ENCODE data around the gene TGFA. TPM values are rescaled to one million over a fixed set of nuclear protein-coding genes. Genes with fewer than 3 reads are reported as not detected.

Gene TGFA
- polyA plus RNA-seq, 4 donors, result 0.55 to 19.4 (median 17.7) TPM

- DNase-seq (ENCODE audit: low read depth in 4 of 4, low spot score in 3 of 4), result no peak
Observed at GRCh38 chr2:70433315-70433714, 120.3 kb downstream of the TGFA start.

DNA sequence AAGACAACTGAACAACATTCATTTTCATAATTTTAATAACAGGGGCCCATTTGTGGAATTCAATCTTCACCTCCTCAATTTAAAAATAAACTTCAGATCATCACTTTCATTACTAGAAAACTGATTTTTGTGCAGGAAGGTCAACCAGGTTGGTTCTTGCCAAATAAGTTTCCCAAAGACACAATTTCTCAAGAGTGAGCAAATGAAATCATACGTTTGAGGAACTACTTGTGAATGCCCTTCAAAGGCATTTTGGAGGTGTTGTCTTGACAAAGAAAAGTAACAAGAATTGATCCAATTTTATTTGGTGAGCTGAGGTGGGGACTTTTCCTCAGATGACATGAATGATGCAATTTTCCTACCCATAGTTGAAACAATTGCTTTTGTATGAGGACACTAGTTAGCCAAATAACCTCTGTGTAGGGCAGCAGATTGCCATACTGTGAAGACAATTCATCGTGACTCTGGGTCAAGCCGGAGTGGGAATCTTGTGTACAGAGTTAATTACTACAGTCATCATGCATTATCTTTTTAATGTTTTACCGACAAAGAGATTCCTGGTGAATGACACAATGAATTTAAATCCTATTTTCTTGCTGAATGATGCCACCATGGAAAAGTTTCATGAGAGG lies 121.8 kb downstream of the TGFA start:
- DNase-seq (ENCODE audit: low read depth in 4 of 4, low spot score in 3 of 4), result no peak

- no peak for DNase-seq (ENCODE audit: low read depth in 4 of 4, low spot score in 3 of 4)
Observed at GRCh38 chr2:70426341-70426740, 127.3 kb downstream of the TGFA start.

- no peak for DNase-seq (ENCODE audit: low read depth in 4 of 4, low spot score in 3 of 4)
Observed at GRCh38 chr2:70425682-70426301, 127.8 kb downstream of the TGFA start.

- DNase-seq (ENCODE audit: low read depth in 4 of 4, low spot score in 3 of 4), result no peak
Observed at GRCh38 chr2:70420740-70421139, 132.9 kb downstream of the TGFA start.

- DNase-seq (ENCODE audit: low read depth in 4 of 4, low spot score in 3 of 4), result no peak
Observed at GRCh38 chr2:70420143-70420542, 133.5 kb downstream of the TGFA start.

DNA sequence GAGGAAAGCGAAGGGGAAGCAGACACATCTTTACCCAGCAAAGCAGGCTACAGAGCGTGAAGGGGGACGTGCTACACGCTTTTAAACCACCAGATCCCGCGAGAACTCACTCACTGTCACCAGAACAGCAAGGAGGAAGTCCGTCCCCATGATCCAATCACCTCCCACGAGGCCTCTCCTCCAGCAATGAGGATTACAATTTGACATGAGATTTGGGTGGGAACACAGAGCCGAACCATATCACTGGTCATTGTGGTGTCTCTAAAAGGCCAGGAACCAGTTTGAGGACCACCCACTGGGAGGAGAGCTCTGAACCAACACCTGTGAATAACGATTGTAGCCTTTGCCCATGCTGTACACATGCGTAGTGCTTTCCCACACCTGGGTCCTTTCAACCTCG lies 135.1 kb downstream of the TGFA start:
- no peak for DNase-seq (ENCODE audit: low read depth in 4 of 4, low spot score in 3 of 4)

GRCh38 chr2:70417011-70417410 lies 136.6 kb downstream of the TGFA start:
- DNase-seq (ENCODE audit: low read depth in 4 of 4, low spot score in 3 of 4), result no peak

GRCh38 chr2:70412294-70413070 lies 141.1 kb downstream of the TGFA start:
- no peak for DNase-seq (ENCODE audit: low read depth in 4 of 4, low spot score in 3 of 4)

DNA sequence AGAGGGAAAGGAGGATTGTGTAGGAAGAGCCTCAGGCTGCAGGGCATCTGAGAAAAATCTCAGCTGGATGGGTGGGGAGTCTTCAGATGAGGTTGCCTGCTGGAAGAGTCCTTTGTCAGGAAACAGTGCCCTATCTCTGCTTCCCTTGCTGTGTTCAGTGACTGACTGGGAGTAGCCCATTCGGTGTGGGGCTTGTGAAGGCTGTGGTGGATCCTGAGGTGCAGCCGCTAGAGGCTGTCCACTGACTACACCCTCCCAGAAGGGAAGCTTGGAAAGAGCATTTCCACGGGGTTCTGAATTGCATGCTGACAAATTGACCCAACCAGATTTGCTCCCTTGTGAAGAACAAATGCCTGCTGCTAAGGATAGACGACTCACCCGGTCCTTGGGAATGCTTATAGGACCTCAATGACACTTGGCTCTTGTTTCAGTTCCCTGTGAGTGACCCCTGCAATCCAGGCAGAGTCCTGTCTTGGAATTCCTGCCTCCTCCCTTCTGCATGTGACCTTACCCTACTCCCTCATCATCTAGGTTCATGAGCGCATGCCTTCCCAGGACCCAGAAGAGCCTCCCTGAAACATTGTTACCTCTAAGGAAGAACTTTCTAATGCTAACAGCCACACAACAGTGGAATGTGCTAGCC lies 142.0 kb downstream of the TGFA start:
- no peak for DNase-seq (ENCODE audit: low read depth in 4 of 4, low spot score in 3 of 4)

GRCh38 chr2:70403267-70404053 lies 150.2 kb downstream of the TGFA start:
- no peak for DNase-seq (ENCODE audit: low read depth in 4 of 4, low spot score in 3 of 4)

DNA sequence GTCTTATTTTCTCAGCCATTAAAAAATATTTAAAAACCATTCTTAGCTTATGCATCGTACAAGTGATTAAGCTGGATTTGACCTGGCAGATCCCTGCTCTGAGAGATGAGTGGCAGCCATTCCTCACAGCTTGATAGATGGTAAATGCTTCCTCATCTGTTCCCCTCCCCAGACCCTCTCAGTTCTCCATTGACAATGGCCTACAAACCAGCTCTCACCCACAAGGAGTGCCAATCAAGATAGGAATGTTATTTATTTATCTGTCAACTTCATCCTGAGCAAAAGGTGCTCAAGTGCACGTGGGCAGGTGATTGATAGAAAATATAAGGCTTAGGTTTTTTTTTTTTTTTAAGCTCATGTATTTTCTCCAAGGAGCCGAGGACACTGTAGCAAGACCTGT lies 153.1 kb downstream of the TGFA start:
- DNase-seq (ENCODE audit: low read depth in 4 of 4, low spot score in 3 of 4), result no peak

DNA sequence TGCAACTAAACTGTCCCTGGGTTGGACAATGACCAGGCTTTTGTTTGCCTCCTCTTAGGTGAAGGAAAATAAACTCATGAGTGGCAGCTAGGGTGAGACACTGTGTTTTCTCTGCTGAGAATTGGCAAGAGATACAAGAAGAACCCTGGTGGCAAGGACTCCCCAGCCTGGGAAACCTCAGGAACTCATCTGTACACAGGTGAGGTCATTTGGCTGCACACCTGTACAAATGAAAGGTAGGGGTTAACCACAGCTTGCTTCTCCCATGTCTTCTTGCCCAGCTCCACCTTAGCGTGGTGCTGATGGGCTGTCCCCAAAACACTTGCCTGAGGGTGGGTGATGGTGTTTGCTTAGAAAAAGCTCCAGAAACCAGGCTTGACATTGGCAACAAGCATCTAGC lies 154.6 kb downstream of the TGFA start:
- no peak for DNase-seq (ENCODE audit: low read depth in 4 of 4, low spot score in 3 of 4)

Other genes with a start within 250 kb of the TGFA start
- 1 to 10 TPM; 3.7 to 6.3 (median 6.0) TPM for gene ADD2, start 214.4 kb upstream of the TGFA start, polyA plus RNA-seq (ENCODE audit: insufficient read length in 4 of 4)
- not detected for gene FIGLA, start 236.8 kb upstream of the TGFA start, polyA plus RNA-seq (ENCODE audit: insufficient read length in 4 of 4)